ENCODE data around the gene SLC25A30. TPM values are rescaled to one million over a fixed set of nuclear protein-coding genes. Genes with fewer than 3 reads are reported as not detected.

SLC25A30 gene
- total and polyA plus RNA-seq, 10 donors, result 5.9 to 31.9 (median 19.0) TPM

- H3K27ac ChIP-seq, result peak overlapping the region; percentile 87 to 97 (median 96)
- WGBS, 5 donors, result 76 to 84% (median 81%) methylated on average over 9 of the region's 9 CpGs
- TF ChIP-seq POLR2AphosphoS5 (IDR thresholded peaks at IDR 0.05), result no peak
- TF ChIP-seq POLR2A (IDR thresholded peaks at IDR 0.05), result no peak
- peak in 3 of 11 experiments; percentile 52 to 63 (median 62) for TF ChIP-seq CTCF (IDR thresholded peaks at IDR 0.05 in 8 of 11, conservative IDR thresholded peaks at IDR 0.05 in 3 of 11)
- intact Hi-C loops (cut with DNase I; ENCODE audit: low total_unique reads), result loop anchor here (10.0 kb wide), 1 partner anchor 49 kb away; the partner anchor contains the start of gene SLC25A30
- H3K27me3 ChIP-seq (replicated peaks in 1 of 7), result no peaks in the 10 kb centered on the region
- H3K9me3 ChIP-seq, result no peaks in the 10 kb centered on the region
- H3K36me3 ChIP-seq, result no peaks in the 10 kb centered on the region
- peak; percentile 80 for DNase-seq
- peaks cover 28 to 55% (median 47%) of the 10 kb centered on the region in 6 donors for H3K4me1 ChIP-seq
- H3K4me3 ChIP-seq, result peak overlapping the region; percentile 83 to 97 (median 94)
Observed at GRCh38 chr13:45464141-45464686, 46.0 kb upstream of the SLC25A30 start.

- Histone ChIP-seq H3K4me3 (no peak overlapping the region), H3K27me3 (replicated peaks in 1 of 7) (no peaks in the 10 kb centered on the region), H3K36me3 (no peaks in the 10 kb centered on the region), H3K27ac (no peak overlapping the region), H3K9me3 (peaks cover 0 to 22% (median 14%) of the 10 kb centered on the region in 8 donors), H3K4me1 (no peaks in the 10 kb centered on the region)
- DNase-seq, result no peak
- TF ChIP-seq POLR2AphosphoS5 (IDR thresholded peaks at IDR 0.05), result no peak
- no peak for TF ChIP-seq CTCF (IDR thresholded peaks at IDR 0.05 in 8 of 11, conservative IDR thresholded peaks at IDR 0.05 in 3 of 11)
- no peak for TF ChIP-seq POLR2A (IDR thresholded peaks at IDR 0.05)
- intact Hi-C loops (cut with DNase I; ENCODE audit: low total_unique reads), result no loop called here
- WGBS, 5 donors, result 87 to 97% (median 94%) methylated on average over 2 of the region's 2 CpGs
Observed at GRCh38 chr13:45456196-45456972, 38.2 kb upstream of the SLC25A30 start.

- Histone ChIP-seq H3K36me3 (no peaks in the 10 kb centered on the region), H3K4me3 (no peak overlapping the region), H3K27me3 (replicated peaks in 1 of 7) (no peaks in the 10 kb centered on the region), H3K27ac (no peak overlapping the region), H3K9me3 (peaks cover 0 to 22% (median 14%) of the 10 kb centered on the region in 8 donors), H3K4me1 (no peaks in the 10 kb centered on the region)
- 82 to 91% (median 83%) methylated on average over 7 of the region's 7 CpGs for WGBS, 5 donors
- TF ChIP-seq POLR2AphosphoS5 (IDR thresholded peaks at IDR 0.05) (no peak), CTCF (IDR thresholded peaks at IDR 0.05 in 8 of 11, conservative IDR thresholded peaks at IDR 0.05 in 3 of 11) (no peak), POLR2A (IDR thresholded peaks at IDR 0.05) (no peak)
- intact Hi-C loops (cut with DNase I; ENCODE audit: low total_unique reads), result no loop called here
- no peak for DNase-seq
Observed at GRCh38 chr13:45454204-45454603, 36.0 kb upstream of the SLC25A30 start.

- H3K36me3 ChIP-seq, result no peaks in the 10 kb centered on the region
- H3K9me3 ChIP-seq, result peaks cover 0 to 2% (median 0%) of the 10 kb centered on the region in 8 donors
- TF ChIP-seq CTCF (IDR thresholded peaks at IDR 0.05 in 8 of 11, conservative IDR thresholded peaks at IDR 0.05 in 3 of 11), result no peak
- TF ChIP-seq POLR2A (IDR thresholded peaks at IDR 0.05), result no peak
- TF ChIP-seq POLR2AphosphoS5 (IDR thresholded peaks at IDR 0.05), result no peak
- H3K27me3 ChIP-seq (replicated peaks in 1 of 7), result no peaks in the 10 kb centered on the region
- no peak overlapping the region for H3K27ac ChIP-seq
- no peak for DNase-seq
- WGBS, 5 donors, result 87 to 95% (median 92%) methylated on average over 4 of the region's 4 CpGs
- H3K4me3 ChIP-seq, result no peak overlapping the region
- intact Hi-C loops (cut with DNase I; ENCODE audit: low total_unique reads), result no loop called here
- no peaks in the 10 kb centered on the region for H3K4me1 ChIP-seq
Observed at GRCh38 chr13:45451282-45451681, 33.1 kb upstream of the SLC25A30 start.
